Measurements from ENCODE around the gene PHF21B.

DNA sequence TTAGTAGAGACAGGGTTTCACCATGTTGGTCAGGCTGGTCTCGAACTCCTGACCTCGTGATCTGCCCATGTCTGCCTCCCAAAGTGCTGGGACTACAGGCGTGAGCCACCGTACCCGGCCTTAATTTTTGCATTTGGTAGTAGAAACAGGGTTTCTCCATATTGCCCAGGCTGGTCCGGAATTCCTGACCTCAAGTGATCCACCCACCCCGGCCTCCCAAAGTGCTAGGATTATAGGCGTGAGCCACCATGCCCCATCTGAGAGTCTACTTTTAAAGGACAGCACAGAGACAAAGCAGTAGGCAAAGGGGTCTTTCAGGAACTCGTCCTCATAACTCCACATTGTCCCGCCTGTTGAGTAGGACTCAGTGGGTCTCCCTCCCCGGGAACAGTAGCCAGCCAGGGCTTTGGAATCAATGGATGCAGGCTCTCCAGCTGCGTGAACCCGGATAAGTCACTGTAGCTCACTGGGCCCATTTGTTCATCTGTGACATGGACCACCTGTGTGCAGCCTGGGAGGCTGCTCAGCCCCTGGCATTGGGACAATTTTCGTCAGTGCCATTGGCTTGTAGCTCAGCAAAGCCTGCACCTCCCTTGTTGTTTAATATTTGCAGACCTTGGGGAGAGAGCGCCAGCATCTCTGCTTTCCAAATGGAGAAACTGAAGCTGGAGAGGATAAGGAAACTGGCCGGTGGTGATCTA lies 171.3 kb downstream of the PHF21B start:
- TF ChIP-seq ZBTB7A (tag by site-specific recombination; IDR thresholded peaks at IDR 0.05; ENCODE audit: low read depth): no peak
- TF ChIP-seq BCL11A (tag by site-specific recombination; IDR thresholded peaks at IDR 0.05; ENCODE audit: low read depth): no peak
- no peak for TF ChIP-seq ZIC2 (tag by site-specific recombination; IDR thresholded peaks at IDR 0.05)
- TF ChIP-seq, protein P1, sequence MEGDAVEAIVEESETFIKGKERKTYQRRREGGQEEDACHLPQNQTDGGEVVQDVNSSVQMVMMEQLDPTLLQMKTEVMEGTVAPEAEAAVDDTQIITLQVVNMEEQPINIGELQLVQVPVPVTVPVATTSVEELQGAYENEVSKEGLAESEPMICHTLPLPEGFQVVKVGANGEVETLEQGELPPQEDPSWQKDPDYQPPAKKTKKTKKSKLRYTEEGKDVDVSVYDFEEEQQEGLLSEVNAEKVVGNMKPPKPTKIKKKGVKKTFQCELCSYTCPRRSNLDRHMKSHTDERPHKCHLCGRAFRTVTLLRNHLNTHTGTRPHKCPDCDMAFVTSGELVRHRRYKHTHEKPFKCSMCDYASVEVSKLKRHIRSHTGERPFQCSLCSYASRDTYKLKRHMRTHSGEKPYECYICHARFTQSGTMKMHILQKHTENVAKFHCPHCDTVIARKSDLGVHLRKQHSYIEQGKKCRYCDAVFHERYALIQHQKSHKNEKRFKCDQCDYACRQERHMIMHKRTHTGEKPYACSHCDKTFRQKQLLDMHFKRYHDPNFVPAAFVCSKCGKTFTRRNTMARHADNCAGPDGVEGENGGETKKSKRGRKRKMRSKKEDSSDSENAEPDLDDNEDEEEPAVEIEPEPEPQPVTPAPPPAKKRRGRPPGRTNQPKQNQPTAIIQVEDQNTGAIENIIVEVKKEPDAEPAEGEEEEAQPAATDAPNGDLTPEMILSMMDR (tag by site-specific recombination; IDR thresholded peaks at IDR 0.05): no peak
- TF ChIP-seq, protein P2, sequence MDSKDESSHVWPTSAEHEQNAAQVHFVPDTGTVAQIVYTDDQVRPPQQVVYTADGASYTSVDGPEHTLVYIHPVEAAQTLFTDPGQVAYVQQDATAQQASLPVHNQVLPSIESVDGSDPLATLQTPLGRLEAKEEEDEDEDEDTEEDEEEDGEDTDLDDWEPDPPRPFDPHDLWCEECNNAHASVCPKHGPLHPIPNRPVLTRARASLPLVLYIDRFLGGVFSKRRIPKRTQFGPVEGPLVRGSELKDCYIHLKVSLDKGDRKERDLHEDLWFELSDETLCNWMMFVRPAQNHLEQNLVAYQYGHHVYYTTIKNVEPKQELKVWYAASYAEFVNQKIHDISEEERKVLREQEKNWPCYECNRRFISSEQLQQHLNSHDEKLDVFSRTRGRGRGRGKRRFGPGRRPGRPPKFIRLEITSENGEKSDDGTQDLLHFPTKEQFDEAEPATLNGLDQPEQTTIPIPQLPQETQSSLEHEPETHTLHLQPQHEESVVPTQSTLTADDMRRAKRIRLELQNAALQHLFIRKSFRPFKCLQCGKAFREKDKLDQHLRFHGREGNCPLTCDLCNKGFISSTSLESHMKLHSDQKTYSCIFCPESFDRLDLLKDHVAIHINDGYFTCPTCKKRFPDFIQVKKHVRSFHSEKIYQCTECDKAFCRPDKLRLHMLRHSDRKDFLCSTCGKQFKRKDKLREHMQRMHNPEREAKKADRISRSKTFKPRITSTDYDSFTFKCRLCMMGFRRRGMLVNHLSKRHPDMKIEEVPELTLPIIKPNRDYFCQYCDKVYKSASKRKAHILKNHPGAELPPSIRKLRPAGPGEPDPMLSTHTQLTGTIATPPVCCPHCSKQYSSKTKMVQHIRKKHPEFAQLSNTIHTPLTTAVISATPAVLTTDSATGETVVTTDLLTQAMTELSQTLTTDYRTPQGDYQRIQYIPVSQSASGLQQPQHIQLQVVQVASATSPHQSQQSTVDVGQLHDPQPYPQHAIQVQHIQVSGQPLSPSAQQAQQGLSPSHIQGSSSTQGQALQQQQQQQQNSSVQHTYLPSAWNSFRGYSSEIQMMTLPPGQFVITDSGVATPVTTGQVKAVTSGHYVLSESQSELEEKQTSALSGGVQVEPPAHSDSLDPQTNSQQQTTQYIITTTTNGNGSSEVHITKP (tag by site-specific recombination; IDR thresholded peaks at IDR 0.05): no peak
- TF ChIP-seq ZNF157 (tag by site-specific recombination; IDR thresholded peaks at IDR 0.05): no peak
- no peak for TF ChIP-seq ZNF677 (tag by site-specific recombination; IDR thresholded peaks at IDR 0.05)

All from HEK293 (cell line).